ENCODE results near the gene TECTA. TPM values are rescaled to one million over a fixed set of nuclear protein-coding genes. Genes with fewer than 3 reads are reported as not detected.

Gene TECTA
- total and polyA plus RNA-seq, 2 experiments from 2014 or later = 1.5 to 5.2 TPM

DNA sequence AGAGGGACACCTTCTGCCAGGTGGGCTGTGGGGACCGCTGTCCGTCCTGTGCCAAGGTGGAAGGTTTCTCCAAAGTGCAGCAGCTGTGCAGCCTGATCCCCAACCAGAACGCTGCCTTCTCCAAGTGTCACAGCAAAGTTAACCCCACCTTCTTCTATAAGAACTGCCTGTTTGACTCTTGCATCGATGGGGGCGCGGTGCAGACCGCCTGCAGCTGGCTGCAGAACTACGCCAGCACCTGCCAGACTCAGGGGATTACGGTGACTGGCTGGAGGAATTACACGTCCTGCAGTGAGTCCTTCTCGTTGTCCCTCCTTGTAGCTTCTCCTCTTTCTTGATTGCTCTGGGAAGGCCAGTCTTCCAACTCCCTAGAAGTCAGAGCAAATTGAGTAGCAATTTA lies 44.8 kb downstream of the TECTA start:
- Histone ChIP-seq H3K36me3 (no peaks in the 10 kb centered on the region), H3K4me3 (no peak overlapping the region), H3K4me1 (ENCODE audit: low read depth) (peaks cover 14% of the 10 kb centered on the region), H3K9me3 (ENCODE audit: low read depth) (no peaks in the 10 kb centered on the region), H3K27ac (no peak overlapping the region), H3K27me3 (no peaks in the 10 kb centered on the region)
- TF ChIP-seq, protein P1, sequence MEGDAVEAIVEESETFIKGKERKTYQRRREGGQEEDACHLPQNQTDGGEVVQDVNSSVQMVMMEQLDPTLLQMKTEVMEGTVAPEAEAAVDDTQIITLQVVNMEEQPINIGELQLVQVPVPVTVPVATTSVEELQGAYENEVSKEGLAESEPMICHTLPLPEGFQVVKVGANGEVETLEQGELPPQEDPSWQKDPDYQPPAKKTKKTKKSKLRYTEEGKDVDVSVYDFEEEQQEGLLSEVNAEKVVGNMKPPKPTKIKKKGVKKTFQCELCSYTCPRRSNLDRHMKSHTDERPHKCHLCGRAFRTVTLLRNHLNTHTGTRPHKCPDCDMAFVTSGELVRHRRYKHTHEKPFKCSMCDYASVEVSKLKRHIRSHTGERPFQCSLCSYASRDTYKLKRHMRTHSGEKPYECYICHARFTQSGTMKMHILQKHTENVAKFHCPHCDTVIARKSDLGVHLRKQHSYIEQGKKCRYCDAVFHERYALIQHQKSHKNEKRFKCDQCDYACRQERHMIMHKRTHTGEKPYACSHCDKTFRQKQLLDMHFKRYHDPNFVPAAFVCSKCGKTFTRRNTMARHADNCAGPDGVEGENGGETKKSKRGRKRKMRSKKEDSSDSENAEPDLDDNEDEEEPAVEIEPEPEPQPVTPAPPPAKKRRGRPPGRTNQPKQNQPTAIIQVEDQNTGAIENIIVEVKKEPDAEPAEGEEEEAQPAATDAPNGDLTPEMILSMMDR (IDR thresholded peaks at IDR 0.05; ENCODE audit: low read depth, low read length) = no peak
- no peak for DNase-seq (ENCODE audit: low read depth in 1 of 2, low spot score in 1 of 2)

DNA sequence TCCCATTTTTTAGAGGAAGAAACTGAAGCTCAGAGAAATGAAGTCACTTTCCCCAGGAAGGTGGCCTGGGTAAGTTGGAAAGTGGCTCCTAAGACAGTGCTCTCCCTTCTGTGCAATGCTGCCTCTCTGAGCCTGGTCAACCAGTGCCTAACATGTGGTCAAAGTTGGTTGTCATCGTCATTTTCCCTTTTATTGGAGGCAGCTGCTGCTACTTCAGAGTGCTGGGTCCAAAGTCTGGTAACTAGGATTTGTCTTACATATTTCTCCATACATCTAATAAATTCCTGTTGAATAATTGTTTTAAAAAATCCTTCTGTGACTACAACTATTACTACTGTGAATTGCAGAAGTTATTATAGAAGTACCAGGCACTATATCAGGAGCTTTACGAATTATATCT lies 48.1 kb downstream of the TECTA start:
- no peak overlapping the region for H3K4me3 ChIP-seq
- no peak overlapping the region for H3K27ac ChIP-seq
- no peaks in the 10 kb centered on the region for H3K36me3 ChIP-seq
- H3K9me3 ChIP-seq (ENCODE audit: low read depth) = no peaks in the 10 kb centered on the region
- TF ChIP-seq, protein P1 (IDR thresholded peaks at IDR 0.05; ENCODE audit: low read depth, low read length) = no peak
- DNase-seq (ENCODE audit: low read depth in 1 of 2, low spot score in 1 of 2) = no peak
- no peaks in the 10 kb centered on the region for H3K27me3 ChIP-seq
- peaks cover 6% of the 10 kb centered on the region for H3K4me1 ChIP-seq (ENCODE audit: low read depth)

DNA sequence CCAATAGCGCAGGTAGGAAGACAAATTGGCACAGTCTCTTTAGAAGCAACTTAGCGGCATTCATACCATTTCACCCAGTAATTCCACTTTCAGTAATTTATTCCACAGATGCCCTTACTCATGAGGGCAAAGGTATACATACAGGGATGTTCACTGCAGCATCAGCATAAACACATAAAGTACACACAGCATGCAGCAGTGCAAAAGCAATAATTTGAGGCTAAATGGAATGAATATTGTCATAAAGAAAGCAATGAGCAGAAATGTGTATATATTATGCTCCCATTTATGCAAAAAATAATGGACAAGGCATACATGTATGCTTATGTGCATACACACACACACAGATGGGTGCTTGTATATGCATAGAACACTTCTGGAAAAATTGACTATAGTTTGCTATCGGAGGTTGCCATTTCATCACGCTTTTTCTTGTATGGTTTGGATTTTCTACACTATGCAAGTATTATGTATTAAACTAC lies 50.2 kb downstream of the TECTA start:
- Histone ChIP-seq H3K27ac (no peak overlapping the region), H3K4me1 (ENCODE audit: low read depth) (no peaks in the 10 kb centered on the region), H3K36me3 (no peaks in the 10 kb centered on the region), H3K27me3 (no peaks in the 10 kb centered on the region), H3K9me3 (ENCODE audit: low read depth) (no peaks in the 10 kb centered on the region), H3K4me3 (no peak overlapping the region)
- TF ChIP-seq, protein P1 (IDR thresholded peaks at IDR 0.05; ENCODE audit: low read depth, low read length) = no peak
- DNase-seq (ENCODE audit: low read depth in 1 of 2, low spot score in 1 of 2) = no peak

DNA sequence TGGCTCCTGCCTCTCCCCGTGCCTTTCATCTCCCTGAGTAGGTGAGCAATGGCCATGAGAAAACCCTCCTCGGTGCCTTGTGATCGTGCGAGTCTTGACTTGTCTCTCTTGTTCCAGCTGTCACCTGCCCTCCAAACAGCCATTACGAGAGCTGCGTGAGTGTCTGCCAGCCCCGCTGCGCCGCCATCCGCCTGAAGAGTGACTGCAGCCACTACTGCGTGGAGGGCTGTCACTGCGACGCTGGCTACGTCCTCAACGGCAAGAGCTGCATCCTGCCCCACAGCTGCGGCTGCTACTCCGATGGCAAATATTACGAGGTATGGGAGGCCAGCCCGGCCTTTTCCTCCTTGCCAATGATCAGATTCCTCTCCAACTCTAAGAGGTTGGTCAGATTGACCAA lies 51.7 kb downstream of the TECTA start:
- no peaks in the 10 kb centered on the region for H3K36me3 ChIP-seq
- no peak overlapping the region for H3K27ac ChIP-seq
- DNase-seq (ENCODE audit: low read depth in 1 of 2, low spot score in 1 of 2) = no peak
- no peaks in the 10 kb centered on the region for H3K27me3 ChIP-seq
- TF ChIP-seq, protein P1 (IDR thresholded peaks at IDR 0.05; ENCODE audit: low read depth, low read length) = no peak
- H3K4me1 ChIP-seq (ENCODE audit: low read depth) = no peaks in the 10 kb centered on the region
- no peaks in the 10 kb centered on the region for H3K9me3 ChIP-seq (ENCODE audit: low read depth)
- no peak overlapping the region for H3K4me3 ChIP-seq

DNA sequence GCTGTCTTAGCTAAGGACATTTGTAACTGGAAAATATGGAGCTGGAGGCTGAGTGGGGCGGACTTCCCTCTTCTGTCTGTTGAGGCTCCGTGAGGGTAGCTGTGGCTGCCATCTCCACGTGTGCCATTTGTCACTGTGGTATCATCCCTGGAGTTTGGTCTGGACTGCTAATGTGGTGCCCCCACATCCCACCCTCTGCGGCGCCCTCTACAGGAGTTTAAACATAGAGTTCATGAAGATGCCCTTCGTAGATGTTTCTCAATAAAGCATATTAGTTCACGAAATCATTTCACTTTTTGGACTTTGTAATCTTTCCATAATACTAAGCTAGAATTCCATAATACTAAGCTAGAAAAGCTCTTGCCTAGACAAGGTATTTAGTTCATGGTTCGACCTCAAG lies 52.4 kb downstream of the TECTA start:
- H3K27me3 ChIP-seq = no peaks in the 10 kb centered on the region
- TF ChIP-seq, protein P1 (IDR thresholded peaks at IDR 0.05; ENCODE audit: low read depth, low read length) = no peak
- H3K9me3 ChIP-seq (ENCODE audit: low read depth) = no peaks in the 10 kb centered on the region
- H3K27ac ChIP-seq = no peak overlapping the region
- no peaks in the 10 kb centered on the region for H3K4me1 ChIP-seq (ENCODE audit: low read depth)
- H3K4me3 ChIP-seq = no peak overlapping the region
- DNase-seq (ENCODE audit: low read depth in 1 of 2, low spot score in 1 of 2) = no peak
- no peaks in the 10 kb centered on the region for H3K36me3 ChIP-seq
